ENCODE results near the gene RNF187. TPM values are rescaled to one million over a fixed set of nuclear protein-coding genes. Genes with fewer than 3 reads are reported as not detected.

RNF187 gene
- total RNA-seq, 1 donor from 2014 or later = 128 TPM

GRCh38 chr1:228493141-228494043 is 6.2 kb downstream of the RNF187 start:
- H3K4me3 ChIP-seq (ENCODE audit: low read depth, low read length) = no peak overlapping the region
- H3K27me3 ChIP-seq (ENCODE audit: control insufficient read depth, insufficient read depth, low read length) = no peaks in the 10 kb centered on the region
- DNase-seq (ENCODE audit: low read depth) = no peak
- peaks cover 9% of the 10 kb centered on the region for H3K36me3 ChIP-seq (ENCODE audit: control insufficient read depth, insufficient read depth, low read length)
- TF ChIP-seq, protein P1, sequence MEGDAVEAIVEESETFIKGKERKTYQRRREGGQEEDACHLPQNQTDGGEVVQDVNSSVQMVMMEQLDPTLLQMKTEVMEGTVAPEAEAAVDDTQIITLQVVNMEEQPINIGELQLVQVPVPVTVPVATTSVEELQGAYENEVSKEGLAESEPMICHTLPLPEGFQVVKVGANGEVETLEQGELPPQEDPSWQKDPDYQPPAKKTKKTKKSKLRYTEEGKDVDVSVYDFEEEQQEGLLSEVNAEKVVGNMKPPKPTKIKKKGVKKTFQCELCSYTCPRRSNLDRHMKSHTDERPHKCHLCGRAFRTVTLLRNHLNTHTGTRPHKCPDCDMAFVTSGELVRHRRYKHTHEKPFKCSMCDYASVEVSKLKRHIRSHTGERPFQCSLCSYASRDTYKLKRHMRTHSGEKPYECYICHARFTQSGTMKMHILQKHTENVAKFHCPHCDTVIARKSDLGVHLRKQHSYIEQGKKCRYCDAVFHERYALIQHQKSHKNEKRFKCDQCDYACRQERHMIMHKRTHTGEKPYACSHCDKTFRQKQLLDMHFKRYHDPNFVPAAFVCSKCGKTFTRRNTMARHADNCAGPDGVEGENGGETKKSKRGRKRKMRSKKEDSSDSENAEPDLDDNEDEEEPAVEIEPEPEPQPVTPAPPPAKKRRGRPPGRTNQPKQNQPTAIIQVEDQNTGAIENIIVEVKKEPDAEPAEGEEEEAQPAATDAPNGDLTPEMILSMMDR (IDR thresholded peaks at IDR 0.05; ENCODE audit: insufficient read depth, low read length, poor library complexity, severe bottlenecking) = no peak

DNA sequence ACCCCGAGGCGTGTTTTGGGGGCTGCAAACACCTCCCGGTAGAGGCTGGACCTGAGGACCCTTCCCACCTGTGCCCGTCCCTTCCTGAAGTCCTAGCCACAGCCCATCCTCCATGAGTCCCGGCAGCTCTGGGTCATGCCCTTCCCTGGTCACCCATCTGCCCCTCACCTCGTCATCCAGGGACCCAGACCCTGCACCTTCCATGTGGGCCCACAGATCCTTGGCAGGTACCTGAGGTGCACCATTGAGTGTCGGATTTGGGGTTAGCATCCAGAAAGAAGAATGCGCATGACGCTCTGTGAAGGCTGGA is 6.8 kb downstream of the RNF187 start:
- Histone ChIP-seq H3K27me3 (ENCODE audit: control insufficient read depth, insufficient read depth, low read length) (no peaks in the 10 kb centered on the region), H3K36me3 (ENCODE audit: control insufficient read depth, insufficient read depth, low read length) (peaks cover 9% of the 10 kb centered on the region), H3K4me3 (ENCODE audit: low read depth, low read length) (no peak overlapping the region)
- no peak for DNase-seq (ENCODE audit: low read depth)
- TF ChIP-seq, protein P1 (IDR thresholded peaks at IDR 0.05; ENCODE audit: insufficient read depth, low read length, poor library complexity, severe bottlenecking) = no peak

DNA sequence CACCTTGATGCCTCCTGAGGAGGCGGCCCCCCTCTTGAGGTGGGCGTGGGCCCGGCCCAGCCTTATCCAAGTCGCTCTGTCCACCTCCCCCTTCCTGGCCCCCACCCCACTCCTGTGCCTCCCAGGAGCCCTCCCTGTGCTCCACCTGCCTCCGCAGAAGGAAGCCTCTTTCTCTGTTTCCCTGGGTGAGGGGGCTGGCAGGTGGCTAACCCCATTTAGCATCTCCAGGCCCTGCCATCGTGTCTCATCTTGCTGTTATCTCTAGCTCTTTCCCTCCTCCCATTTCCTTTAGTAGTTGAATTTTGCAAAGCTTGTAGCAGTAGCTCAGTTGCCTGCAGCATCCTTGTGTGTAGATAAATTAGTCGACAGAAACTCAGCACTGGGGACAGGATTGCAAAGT is 7.2 kb downstream of the RNF187 start:
- Histone ChIP-seq H3K36me3 (ENCODE audit: control insufficient read depth, insufficient read depth, low read length) (peaks cover 7% of the 10 kb centered on the region), H3K4me3 (ENCODE audit: low read depth, low read length) (no peak overlapping the region), H3K27me3 (ENCODE audit: control insufficient read depth, insufficient read depth, low read length) (no peaks in the 10 kb centered on the region)
- TF ChIP-seq, protein P1 (IDR thresholded peaks at IDR 0.05; ENCODE audit: insufficient read depth, low read length, poor library complexity, severe bottlenecking) = no peak
- no peak for DNase-seq (ENCODE audit: low read depth)

DNA sequence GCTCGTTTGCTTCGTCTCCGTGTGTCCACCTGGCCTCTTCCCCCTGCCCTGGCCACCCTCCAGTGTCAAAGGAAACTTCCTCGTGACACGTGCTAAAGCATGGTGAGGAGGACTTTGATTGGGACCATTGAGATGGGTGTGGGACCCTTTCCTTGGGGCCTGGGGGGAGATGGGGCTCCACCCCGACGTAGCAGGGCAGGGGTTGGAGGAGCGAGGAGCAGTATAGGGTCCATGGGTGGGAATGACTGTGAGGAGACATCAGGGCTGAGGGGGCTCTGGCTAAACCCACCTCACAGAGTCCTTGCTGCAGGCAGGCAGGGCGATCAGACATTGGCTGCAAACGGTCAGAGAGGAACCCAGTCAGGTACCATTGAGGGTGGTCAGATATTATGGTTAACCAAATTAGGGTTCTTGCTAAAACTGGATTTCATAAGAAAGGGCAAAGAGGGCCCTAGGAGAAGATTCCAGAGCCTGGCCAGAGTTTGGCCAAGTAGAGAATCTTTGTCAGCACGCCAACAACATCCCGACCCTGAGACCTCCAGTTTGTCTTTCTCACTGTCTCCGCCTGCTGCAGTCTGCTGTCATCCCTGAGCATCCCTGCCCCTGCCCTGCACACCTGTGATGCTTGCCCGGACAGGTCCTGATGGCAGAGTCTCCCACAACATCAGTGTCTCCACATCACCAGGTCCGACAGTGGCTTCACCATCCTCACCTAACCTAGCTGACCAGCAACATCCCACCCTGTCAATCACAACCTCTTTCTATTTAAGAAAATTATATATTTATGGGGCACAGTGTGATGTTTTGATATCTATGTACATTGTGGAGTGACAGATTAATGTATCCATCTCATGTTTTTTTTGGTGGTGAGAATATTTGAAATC is 8.0 kb downstream of the RNF187 start:
- H3K36me3 ChIP-seq (ENCODE audit: control insufficient read depth, insufficient read depth, low read length) = peaks cover 7% of the 10 kb centered on the region
- TF ChIP-seq, protein P1 (IDR thresholded peaks at IDR 0.05; ENCODE audit: insufficient read depth, low read length, poor library complexity, severe bottlenecking) = no peak
- H3K4me3 ChIP-seq (ENCODE audit: low read depth, low read length) = no peak overlapping the region
- no peak for DNase-seq (ENCODE audit: low read depth)
- no peaks in the 10 kb centered on the region for H3K27me3 ChIP-seq (ENCODE audit: control insufficient read depth, insufficient read depth, low read length)

DNA sequence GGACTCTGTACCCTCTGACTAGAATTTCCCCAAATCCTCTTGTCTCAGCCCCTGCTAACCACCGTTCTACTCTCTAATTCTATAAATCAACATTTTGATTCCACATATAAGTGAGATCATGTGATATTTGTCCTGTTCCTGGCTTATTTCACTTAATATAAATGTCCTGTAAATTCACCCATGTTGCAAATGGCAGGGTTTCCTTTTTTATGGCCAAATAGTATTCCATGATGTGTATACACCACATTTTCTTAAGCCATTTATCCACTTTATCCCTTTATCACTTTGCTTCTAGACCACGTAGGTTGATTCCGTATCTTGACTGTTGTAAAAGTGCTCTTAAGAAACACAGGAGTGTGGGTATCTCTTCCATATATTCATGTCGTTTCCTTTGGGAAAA is 8.9 kb downstream of the RNF187 start:
- TF ChIP-seq, protein P1 (IDR thresholded peaks at IDR 0.05; ENCODE audit: insufficient read depth, low read length, poor library complexity, severe bottlenecking) = no peak
- H3K27me3 ChIP-seq (ENCODE audit: control insufficient read depth, insufficient read depth, low read length) = no peaks in the 10 kb centered on the region
- H3K4me3 ChIP-seq (ENCODE audit: low read depth, low read length) = no peak overlapping the region
- DNase-seq (ENCODE audit: low read depth) = no peak
- peaks cover 4% of the 10 kb centered on the region for H3K36me3 ChIP-seq (ENCODE audit: control insufficient read depth, insufficient read depth, low read length)
